H1 (cell line): ENCODE results near the gene CFH. TPM values are rescaled to one million over a fixed set of nuclear protein-coding genes. Genes with fewer than 3 reads are reported as not detected.

Experiments used
- CTCF ChIA-PET: fragments of 300-600 bp; sonication (Branson Sonifier 250); formaldehyde crosslinking; loops from one replicate; lab custom pipeline; 2021; ENCODE audit not compliant: partially characterized antibody; lab: Charles Lee
- POLR2A ChIA-PET: fragments of 300-600 bp; sonication (Branson Sonifier 250); formaldehyde crosslinking; loops from one replicate; lab custom pipeline; 2021; ENCODE audit warnings: inconsistent platforms; ENCODE audit not compliant: partially characterized antibody; lab: Charles Lee
- DNase-seq, 2 experiments: peaks; one replicate each; pipeline versions ENCODE4 v3.0.0 to v3.0.0-alpha.2; 2010 to 2022; ENCODE audit warnings: low spot score in 2 of 2, low read depth in 1 of 2, mixed read lengths in 1 of 2
- FAIRE-seq: peaks from 2 replicates; lab custom pipeline; 2011; peaks lifted over from hg19 to GRCh38; lab: Jason Lieb, UNC
- H2AFZ ChIP-seq: 2 replicates; pipeline ENCODE4 v1.8.1; 2012; ENCODE audit warnings: low read length, inconsistent platforms
- H2AK5ac ChIP-seq: 2 replicates; pipeline ENCODE4 v1.6.1; 2013; ENCODE audit warnings: low read depth, low read length
- H2BK120ac ChIP-seq: replicated peaks from 2 replicates; pipeline ENCODE3; 2013; ENCODE audit warnings: low read depth, low read length, inconsistent platforms
- H2BK12ac ChIP-seq: 2 replicates; pipeline ENCODE4 v1.6.1; 2013; ENCODE audit warnings: low read depth, low read length
- H2BK15ac ChIP-seq: 2 replicates; pipeline ENCODE4 v1.6.1; 2013; ENCODE audit warnings: low read length
- H2BK20ac ChIP-seq: 2 replicates; pipeline ENCODE4 v1.6.1; 2013; ENCODE audit warnings: low read length
- H2BK5ac ChIP-seq: 2 replicates; pipeline ENCODE4 v1.6.1; 2013; ENCODE audit warnings: low read depth, low read length
- H3K14ac ChIP-seq: 2 replicates; pipeline ENCODE4 v1.6.1; 2013; ENCODE audit warnings: inconsistent platforms; ENCODE audit not compliant: insufficient read length
- H3K18ac ChIP-seq: 2 replicates; pipeline ENCODE4 v1.6.1; 2013; ENCODE audit warnings: low read length; ENCODE audit errors: extremely low read depth
- H3K23ac ChIP-seq: 2 replicates; pipeline ENCODE4 v1.6.1; 2013; ENCODE audit warnings: inconsistent platforms; ENCODE audit not compliant: insufficient read length
- H3K23me2 ChIP-seq: 2 replicates; pipeline ENCODE4 v1.6.1; 2013; ENCODE audit warnings: low read depth, low read length
- H3K27ac ChIP-seq: 2 replicates; pipeline ENCODE4 v1.6.1; 2011; ENCODE audit warnings: low read depth, low read length, inconsistent platforms
- H3K27me3 ChIP-seq, 4 experiments: replicated peaks in 1 of 4; 1 replicate in 1 of 4; 2 replicates in 3 of 4; pipeline versions ENCODE4 v1.6.1 to v1.8.1; 2011 to 2013; ENCODE audit warnings: low read length in 3 of 4, mild to moderate bottlenecking in 3 of 4, inconsistent platforms in 2 of 4, mixed read lengths in 2 of 4, moderate library complexity in 1 of 4; ENCODE audit not compliant: control insufficient read depth in 3 of 4, insufficient read depth in 3 of 4; ENCODE audit errors: extremely low read depth in 1 of 4
- H3K36me3 ChIP-seq, 4 experiments: 2 replicates each; pipeline versions ENCODE4 v1.6.1 to v1.8.1; 2011 to 2013; ENCODE audit warnings: mild to moderate bottlenecking in 4 of 4, low read length in 3 of 4, moderate library complexity in 2 of 4, control low read depth in 1 of 4, inconsistent platforms in 1 of 4; ENCODE audit not compliant: insufficient read depth in 4 of 4, control insufficient read depth in 2 of 4
- H3K4ac ChIP-seq: replicated peaks from 2 replicates; pipeline ENCODE3; 2013; ENCODE audit warnings: low read length, low read depth, mixed read lengths, inconsistent platforms; ENCODE audit not compliant: insufficient read length
- H3K4me1 ChIP-seq, 4 experiments: replicated peaks in 1 of 4; 1 replicate in 1 of 4; 2 replicates in 3 of 4; pipeline versions ENCODE4 v1.6.1 to v1.8.1; 2011 to 2013; ENCODE audit warnings: low read length in 3 of 4, inconsistent platforms in 2 of 4, mixed read lengths in 1 of 4; ENCODE audit not compliant: insufficient read depth in 4 of 4, control insufficient read depth in 3 of 4
- H3K4me2 ChIP-seq, 2 experiments: 2 replicates each; pipeline versions ENCODE4 v1.6.1 to v1.8.1; 2011 to 2013; ENCODE audit warnings: low read depth in 2 of 2, low read length in 2 of 2, control low read depth in 1 of 2, inconsistent platforms in 1 of 2, mild to moderate bottlenecking in 1 of 2; ENCODE audit not compliant: insufficient read depth in 1 of 2
- H3K4me3 ChIP-seq, 4 experiments: fragments of 200-600, 300-600 bp in 1 of 4; sonication (generic), shearing (Covaris generic), sonication (Bioruptor Twin) in 1 of 4; 2 replicates each; pipeline versions ENCODE4 v1.5.1 to v1.8.1; 2011 to 2016; ENCODE audit warnings: low read length in 4 of 4, low read depth in 3 of 4, control low read depth in 2 of 4, inconsistent platforms in 2 of 4, mild to moderate bottlenecking in 2 of 4, mixed read lengths in 1 of 4, moderate library complexity in 1 of 4; ENCODE audit not compliant: insufficient read depth in 2 of 4; ENCODE audit errors: extremely low read depth in 1 of 4
- H3K56ac ChIP-seq: replicated peaks from 2 replicates; pipeline ENCODE3; 2013; ENCODE audit warnings: low read depth, mild to moderate bottlenecking, mixed read lengths, low read length, inconsistent platforms; ENCODE audit not compliant: insufficient read length
- H3K79me1 ChIP-seq: 2 replicates; pipeline ENCODE4 v1.6.1; 2013; ENCODE audit warnings: low read depth, low read length, control low read depth
- H3K79me2 ChIP-seq, 2 experiments: 2 replicates each; pipeline versions ENCODE4 v1.6.1 to v1.8.1; 2012 to 2013; ENCODE audit warnings: low read length in 2 of 2, mild to moderate bottlenecking in 2 of 2, inconsistent platforms in 1 of 2; ENCODE audit not compliant: insufficient read depth in 2 of 2, control insufficient read depth in 1 of 2
- H3K9ac ChIP-seq, 4 experiments: replicated peaks in 1 of 4; 1 replicate in 1 of 4; 2 replicates in 3 of 4; pipeline versions ENCODE4 v1.6.1 to v1.8.1; 2011 to 2013; ENCODE audit warnings: low read depth in 3 of 4, low read length in 3 of 4, control low read depth in 2 of 4, mild to moderate bottlenecking in 2 of 4, moderate library complexity in 2 of 4, inconsistent platforms in 1 of 4; ENCODE audit errors: extremely low read depth in 1 of 4
- H3K9me3 ChIP-seq, 2 experiments: 2 replicates each; pipeline versions ENCODE4 v1.6.1 to v1.8.1; 2012 to 2013; ENCODE audit warnings: mild to moderate bottlenecking in 2 of 2, moderate library complexity in 2 of 2, control low read depth in 1 of 2, inconsistent platforms in 1 of 2, low read depth in 1 of 2, low read length in 1 of 2, mixed read lengths in 1 of 2; ENCODE audit not compliant: insufficient read depth in 2 of 2
- H4K20me1 ChIP-seq, 2 experiments: replicated peaks in 1 of 2; 2 replicates each; pipeline versions ENCODE3 to v1.8.1; 2011 to 2013; ENCODE audit warnings: inconsistent platforms in 2 of 2, low read length in 2 of 2, mild to moderate bottlenecking in 1 of 2; ENCODE audit not compliant: insufficient read depth in 2 of 2, control insufficient read depth in 1 of 2
- H4K5ac ChIP-seq: 2 replicates; pipeline ENCODE4 v1.6.1; 2013; ENCODE audit warnings: low read length, low read depth, mixed read lengths, inconsistent platforms; ENCODE audit not compliant: insufficient read length
- H4K8ac ChIP-seq: 2 replicates; pipeline ENCODE4 v1.8.0; 2013; ENCODE audit warnings: mild to moderate bottlenecking, moderate library complexity, low read length, inconsistent platforms; ENCODE audit not compliant: insufficient read depth; ENCODE audit errors: extremely low read depth
- H4K91ac ChIP-seq: replicated peaks from 2 replicates; pipeline ENCODE3; 2013; ENCODE audit warnings: low read length, mixed read lengths, inconsistent platforms; ENCODE audit not compliant: insufficient read length
- CTCF ChIP-seq, 3 experiments: IDR thresholded peaks; 1 replicate in 2 of 3; 2 replicates in 1 of 3; pipeline versions ENCODE4 v1.5.1 to v1.6.1; 2011; ENCODE audit warnings: low read length in 3 of 3, mild to moderate bottlenecking in 3 of 3, inconsistent platforms in 2 of 3, low read depth in 1 of 3, moderate library complexity in 1 of 3; ENCODE audit not compliant: insufficient read depth in 1 of 3; ENCODE audit errors: control extremely low read depth in 1 of 3
- HDAC2 ChIP-seq, 2 experiments: fragments of 300-600 bp in 1 of 2; sonication (generic) in 1 of 2; IDR thresholded peaks; 2 replicates each; pipeline ENCODE4 v1.6.1; 2011 to 2012; ENCODE audit warnings: low read depth in 2 of 2, low read length in 2 of 2, mild to moderate bottlenecking in 2 of 2, moderate library complexity in 2 of 2, borderline replicate concordance in 1 of 2, inconsistent platforms in 1 of 2
- RFX5 ChIP-seq: IDR thresholded peaks from 2 replicates; pipeline ENCODE4 v1.6.1; 2011; ENCODE audit warnings: low read depth, low read length, improper control_type of control experiment, borderline replicate concordance
- WGBS, 2 experiments: shearing (Covaris generic) in 1 of 2; methylation state at CpG; one replicate each; pipeline versions ENCODE4 v1.1.6 to v1.1.7; 2013 to 2015; ENCODE audit warnings: low lambda C conversion rate in 2 of 2, mixed read lengths in 2 of 2, inconsistent platforms in 1 of 2, low coverage in 1 of 2, missing lambda C conversion rate in 1 of 2; ENCODE audit not compliant: insufficient replicate concordance in 2 of 2, insufficient coverage in 1 of 2, insufficient read length in 1 of 2; ENCODE audit errors: extremely low coverage in 1 of 2, missing lambda C conversion rate in 1 of 2; 5-methylcytosine and 5-hydroxymethylcytosine counted together
- polyA plus RNA-seq, 7 experiments: library from polyadenylated mRNA; depleted of rRNA in 3 of 7; stranded (reverse) in 5 of 7; unstranded in 2 of 7; fragments of >200 nt in 5 of 7; fragments of 200-250 nt in 2 of 7; gene quantifications; 1 replicate in 5 of 7; 2 replicates in 1 of 7; 4 replicates in 1 of 7; pipeline versions ENCODE4 v1.2.1 to v1.2.3, GENCODE V29; 2011 to 2013; ENCODE audit warnings: missing spikeins in 2 of 7, mixed read lengths in 2 of 7
- total RNA-seq: library from RNA; stranded (reverse); fragmentation: NEBNext Ultra II Directional; extraction: Animal tissue kit (Norgen Biotek cat#: 25700); gene quantifications from 2 replicates; pipeline ENCODE4 v1.2.1, GENCODE V29; 2021

CFH gene
- total and polyA plus RNA-seq, 2 of the 8 experiments (the other 6 are each of a cell fraction or from before 2014, with no cell fraction given), result not detected

GRCh38 chr1:196701144-196701543 is 49.3 kb downstream of the CFH start:
- POLR2A ChIA-PET, result no interaction called here
- Histone ChIP-seq H4K20me1 (no peaks in the 10 kb centered on the region), H4K5ac (no peak overlapping the region), H3K56ac (no peak overlapping the region), H3K18ac (no peak overlapping the region), H3K23me2 (no peaks in the 10 kb centered on the region), H3K9ac (no peak overlapping the region), H2BK120ac (no peak overlapping the region), H4K91ac (no peak overlapping the region), H3K27me3 (no peaks in the 10 kb centered on the region), H3K36me3 (no peaks in the 10 kb centered on the region), H3K4me2 (no peak overlapping the region), H2BK5ac (no peak overlapping the region), H2BK20ac (no peak overlapping the region), H3K4me3 (no peak overlapping the region), H2AFZ (no peak overlapping the region), H3K14ac (no peak overlapping the region), H3K9me3 (no peaks in the 10 kb centered on the region), H3K79me2 (no peaks in the 10 kb centered on the region), H2BK15ac (no peak overlapping the region), H3K4me1 (no peaks in the 10 kb centered on the region), H2AK5ac (no peak overlapping the region), H3K79me1 (no peaks in the 10 kb centered on the region), H3K27ac (no peak overlapping the region), H4K8ac (no peak overlapping the region), H2BK12ac (no peak overlapping the region), H3K4ac (no peak overlapping the region), H3K23ac (no peak overlapping the region)
- FAIRE-seq, result no peak
- no peak for DNase-seq
- TF ChIP-seq CTCF (IDR thresholded peaks at IDR 0.05; ENCODE audit: control extremely low read depth in 1 of 3, insufficient read depth in 1 of 3, low read depth in 1 of 3, low read length in 3 of 3), result no peak
- TF ChIP-seq RFX5, result no peak
- TF ChIP-seq HDAC2 (IDR thresholded peaks at IDR 0.05; ENCODE audit: borderline replicate concordance in 1 of 2, low read depth in 2 of 2, low read length in 2 of 2), result no peak
- CTCF ChIA-PET, result no interaction called here
- 77% methylated on average over 1 of the region's 1 CpG; no CpG with 5 or more reads in 1 of the 2 experiments for WGBS, 2 experiments
